Ishikawa (cell line): ENCODE results near the gene PCBP3.

Experiments
- FOXM1 ChIP-seq: IDR thresholded peaks from 2 replicates; pipeline ENCODE4 v1.6.1; 2012; ENCODE audit warnings: low read depth, borderline replicate concordance
- NFIC ChIP-seq: IDR thresholded peaks from 2 replicates; pipeline ENCODE4 v1.6.1; 2012
- TAF1 ChIP-seq: IDR thresholded peaks from 2 replicates; pipeline ENCODE4 v1.6.1; 2012; ENCODE audit warnings: low read depth, mild to moderate bottlenecking
- TCF12 ChIP-seq: IDR thresholded peaks from 2 replicates; pipeline ENCODE4 v1.6.1; 2012; ENCODE audit warnings: low read depth
- ZBTB7A ChIP-seq: IDR thresholded peaks from 2 replicates; pipeline ENCODE4 v1.6.1; 2012; ENCODE audit warnings: low read depth
- TF ChIP-seq, protein P1 (sequence below): IDR thresholded peaks from 2 replicates; pipeline ENCODE4 v1.6.1; 2012; ENCODE audit warnings: low read depth, mild to moderate bottlenecking
- TF ChIP-seq, protein P2 (sequence below): IDR thresholded peaks from 2 replicates; pipeline ENCODE4 v1.6.1; 2012

DNA sequence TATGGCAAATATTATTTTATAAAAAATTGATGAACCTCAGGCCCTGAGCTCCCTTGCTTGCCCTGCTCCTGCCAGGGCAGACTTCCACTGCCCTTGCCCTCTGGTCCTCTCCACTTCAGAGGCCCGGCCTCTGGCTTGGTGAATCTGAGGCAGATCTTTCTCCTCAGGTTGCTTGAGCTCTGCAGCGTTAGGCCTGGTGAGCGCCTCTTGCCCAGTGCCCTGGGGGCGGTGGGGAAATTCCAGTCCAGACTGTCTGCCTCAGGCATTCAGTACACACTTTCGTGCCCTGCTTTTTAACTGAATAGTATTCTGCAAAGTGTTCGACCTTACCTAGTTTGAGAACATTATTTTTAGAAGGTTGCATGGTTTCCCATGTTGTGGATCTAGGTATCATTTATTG lies 98.2 kb downstream of the PCBP3 start:
- TF ChIP-seq TAF1 = no peak
- TF ChIP-seq, protein P1, sequence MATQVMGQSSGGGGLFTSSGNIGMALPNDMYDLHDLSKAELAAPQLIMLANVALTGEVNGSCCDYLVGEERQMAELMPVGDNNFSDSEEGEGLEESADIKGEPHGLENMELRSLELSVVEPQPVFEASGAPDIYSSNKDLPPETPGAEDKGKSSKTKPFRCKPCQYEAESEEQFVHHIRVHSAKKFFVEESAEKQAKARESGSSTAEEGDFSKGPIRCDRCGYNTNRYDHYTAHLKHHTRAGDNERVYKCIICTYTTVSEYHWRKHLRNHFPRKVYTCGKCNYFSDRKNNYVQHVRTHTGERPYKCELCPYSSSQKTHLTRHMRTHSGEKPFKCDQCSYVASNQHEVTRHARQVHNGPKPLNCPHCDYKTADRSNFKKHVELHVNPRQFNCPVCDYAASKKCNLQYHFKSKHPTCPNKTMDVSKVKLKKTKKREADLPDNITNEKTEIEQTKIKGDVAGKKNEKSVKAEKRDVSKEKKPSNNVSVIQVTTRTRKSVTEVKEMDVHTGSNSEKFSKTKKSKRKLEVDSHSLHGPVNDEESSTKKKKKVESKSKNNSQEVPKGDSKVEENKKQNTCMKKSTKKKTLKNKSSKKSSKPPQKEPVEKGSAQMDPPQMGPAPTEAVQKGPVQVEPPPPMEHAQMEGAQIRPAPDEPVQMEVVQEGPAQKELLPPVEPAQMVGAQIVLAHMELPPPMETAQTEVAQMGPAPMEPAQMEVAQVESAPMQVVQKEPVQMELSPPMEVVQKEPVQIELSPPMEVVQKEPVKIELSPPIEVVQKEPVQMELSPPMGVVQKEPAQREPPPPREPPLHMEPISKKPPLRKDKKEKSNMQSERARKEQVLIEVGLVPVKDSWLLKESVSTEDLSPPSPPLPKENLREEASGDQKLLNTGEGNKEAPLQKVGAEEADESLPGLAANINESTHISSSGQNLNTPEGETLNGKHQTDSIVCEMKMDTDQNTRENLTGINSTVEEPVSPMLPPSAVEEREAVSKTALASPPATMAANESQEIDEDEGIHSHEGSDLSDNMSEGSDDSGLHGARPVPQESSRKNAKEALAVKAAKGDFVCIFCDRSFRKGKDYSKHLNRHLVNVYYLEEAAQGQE = no peak
- no peak for TF ChIP-seq TCF12
- no peak for TF ChIP-seq NFIC
- TF ChIP-seq FOXM1 = no peak
- TF ChIP-seq ZBTB7A = no peak
- TF ChIP-seq, protein P2, sequence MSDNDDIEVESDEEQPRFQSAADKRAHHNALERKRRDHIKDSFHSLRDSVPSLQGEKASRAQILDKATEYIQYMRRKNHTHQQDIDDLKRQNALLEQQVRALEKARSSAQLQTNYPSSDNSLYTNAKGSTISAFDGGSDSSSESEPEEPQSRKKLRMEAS = no peak
